Lower leg skin (tissue), 3 donors: ENCODE measurements around the gene MACROH2A2.

Source experiments
- POLR2A ChIP-seq, 2 donors: fragments of 450-650 bp; IDR thresholded peaks; one replicate each; pipeline ENCODE4 v1.6.1; 2016 to 2017; ENCODE audit warnings: antibody characterized with exemption in 2 of 2, mild to moderate bottlenecking in 1 of 2, moderate library complexity in 1 of 2
- TF ChIP-seq, protein P1 (sequence below), 3 donors: fragments of 450-650 bp; IDR thresholded peaks; one replicate each; pipeline ENCODE4 v1.5.1; 2016; ENCODE audit warnings: antibody characterized with exemption in 3 of 3, mild to moderate bottlenecking in 3 of 3, moderate library complexity in 2 of 3

DNA sequence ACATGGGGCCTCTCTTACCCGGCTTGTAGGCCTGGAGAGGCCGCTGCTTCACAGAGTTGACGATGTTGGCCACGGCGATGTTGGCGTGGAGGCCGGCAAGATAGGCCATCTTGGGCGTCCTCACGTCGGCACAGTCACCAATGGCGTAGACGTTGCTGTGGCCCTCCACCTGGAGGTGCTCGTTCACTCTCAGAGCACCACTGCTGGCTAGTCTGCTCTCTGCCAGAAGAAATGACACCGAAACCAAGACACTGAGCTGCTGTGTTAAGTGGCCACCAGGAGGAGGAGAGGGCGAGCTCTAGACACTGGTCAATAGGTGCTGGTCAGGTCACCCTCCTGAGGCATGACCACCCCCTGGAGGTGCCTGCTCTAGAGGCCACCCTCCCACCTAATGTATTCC lies 62.3 kb downstream of the MACROH2A2 start:
- no peak for TF ChIP-seq POLR2A (IDR thresholded peaks at IDR 0.05)
- TF ChIP-seq, protein P1, sequence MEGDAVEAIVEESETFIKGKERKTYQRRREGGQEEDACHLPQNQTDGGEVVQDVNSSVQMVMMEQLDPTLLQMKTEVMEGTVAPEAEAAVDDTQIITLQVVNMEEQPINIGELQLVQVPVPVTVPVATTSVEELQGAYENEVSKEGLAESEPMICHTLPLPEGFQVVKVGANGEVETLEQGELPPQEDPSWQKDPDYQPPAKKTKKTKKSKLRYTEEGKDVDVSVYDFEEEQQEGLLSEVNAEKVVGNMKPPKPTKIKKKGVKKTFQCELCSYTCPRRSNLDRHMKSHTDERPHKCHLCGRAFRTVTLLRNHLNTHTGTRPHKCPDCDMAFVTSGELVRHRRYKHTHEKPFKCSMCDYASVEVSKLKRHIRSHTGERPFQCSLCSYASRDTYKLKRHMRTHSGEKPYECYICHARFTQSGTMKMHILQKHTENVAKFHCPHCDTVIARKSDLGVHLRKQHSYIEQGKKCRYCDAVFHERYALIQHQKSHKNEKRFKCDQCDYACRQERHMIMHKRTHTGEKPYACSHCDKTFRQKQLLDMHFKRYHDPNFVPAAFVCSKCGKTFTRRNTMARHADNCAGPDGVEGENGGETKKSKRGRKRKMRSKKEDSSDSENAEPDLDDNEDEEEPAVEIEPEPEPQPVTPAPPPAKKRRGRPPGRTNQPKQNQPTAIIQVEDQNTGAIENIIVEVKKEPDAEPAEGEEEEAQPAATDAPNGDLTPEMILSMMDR (IDR thresholded peaks at IDR 0.05), result no peak
